Upper lobe of left lung (tissue), 4 donors: ENCODE measurements around the gene DSTN.

Source experiments
- EP300 ChIP-seq, 4 donors: sonication (generic); formaldehyde crosslinking; IDR thresholded peaks; one replicate each; pipeline ENCODE4 v1.5.1; 2017; ENCODE audit warnings: antibody characterized with exemption in 4 of 4, control low read depth in 2 of 4
- POLR2A ChIP-seq, 4 donors: fragments of 450-650 bp; IDR thresholded peaks; one replicate each; pipeline ENCODE4 v1.5.1; 2016 to 2017; ENCODE audit warnings: antibody characterized with exemption in 4 of 4, mild to moderate bottlenecking in 2 of 4
- POLR2AphosphoS5 ChIP-seq, 2 donors: sonication (generic); formaldehyde crosslinking; IDR thresholded peaks; one replicate each; pipeline ENCODE4 v1.5.1; 2017; ENCODE audit warnings: antibody characterized with exemption in 2 of 2
- TF ChIP-seq, protein P1 (sequence below), 6 experiments: fragments of 450-650 bp in 4 of 6; fragments of 200-600 bp in 2 of 6; sonication (generic) in 2 of 6; IDR thresholded peaks; one replicate each; pipeline ENCODE4 v1.5.1; 2016 to 2019; ENCODE audit warnings: antibody characterized with exemption in 6 of 6

DNA sequence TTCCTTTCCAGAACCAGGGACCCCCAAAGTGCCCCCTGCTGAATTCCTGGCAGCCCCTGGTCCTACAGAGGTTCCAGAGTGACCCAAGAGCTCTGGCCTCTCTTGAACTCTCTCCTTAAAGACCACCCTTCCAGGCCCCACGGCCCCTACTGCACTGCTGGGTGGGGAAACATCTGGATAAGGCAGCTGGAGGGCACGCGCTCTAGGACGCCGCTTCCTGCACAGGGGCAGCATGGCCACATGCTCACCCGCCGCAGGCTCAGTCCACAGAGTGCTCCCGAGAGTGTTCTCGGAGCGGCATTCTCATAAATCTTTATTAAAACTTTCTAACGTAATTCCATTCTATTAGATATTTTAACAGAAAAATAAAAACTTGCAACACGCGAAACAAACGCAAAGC lies 75.1 kb downstream of the DSTN start:
- TF ChIP-seq POLR2A (IDR thresholded peaks at IDR 0.05) (no peak), EP300 (IDR thresholded peaks at IDR 0.05) (no peak), POLR2AphosphoS5 (IDR thresholded peaks at IDR 0.05) (no peak)
- TF ChIP-seq, protein P1, sequence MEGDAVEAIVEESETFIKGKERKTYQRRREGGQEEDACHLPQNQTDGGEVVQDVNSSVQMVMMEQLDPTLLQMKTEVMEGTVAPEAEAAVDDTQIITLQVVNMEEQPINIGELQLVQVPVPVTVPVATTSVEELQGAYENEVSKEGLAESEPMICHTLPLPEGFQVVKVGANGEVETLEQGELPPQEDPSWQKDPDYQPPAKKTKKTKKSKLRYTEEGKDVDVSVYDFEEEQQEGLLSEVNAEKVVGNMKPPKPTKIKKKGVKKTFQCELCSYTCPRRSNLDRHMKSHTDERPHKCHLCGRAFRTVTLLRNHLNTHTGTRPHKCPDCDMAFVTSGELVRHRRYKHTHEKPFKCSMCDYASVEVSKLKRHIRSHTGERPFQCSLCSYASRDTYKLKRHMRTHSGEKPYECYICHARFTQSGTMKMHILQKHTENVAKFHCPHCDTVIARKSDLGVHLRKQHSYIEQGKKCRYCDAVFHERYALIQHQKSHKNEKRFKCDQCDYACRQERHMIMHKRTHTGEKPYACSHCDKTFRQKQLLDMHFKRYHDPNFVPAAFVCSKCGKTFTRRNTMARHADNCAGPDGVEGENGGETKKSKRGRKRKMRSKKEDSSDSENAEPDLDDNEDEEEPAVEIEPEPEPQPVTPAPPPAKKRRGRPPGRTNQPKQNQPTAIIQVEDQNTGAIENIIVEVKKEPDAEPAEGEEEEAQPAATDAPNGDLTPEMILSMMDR (IDR thresholded peaks at IDR 0.05) = no peak
